IPS-18a (cell line): ENCODE measurements around the gene ADAP1.

ENCODE experiments used
- H3K27ac ChIP-seq: one replicate; pipeline ENCODE4 v1.5.1; 2013; ENCODE audit warnings: low read length
- H3K27me3 ChIP-seq: one replicate; pipeline ENCODE4 v1.6.1; 2013; ENCODE audit warnings: mild to moderate bottlenecking, low read length; ENCODE audit not compliant: control insufficient read depth, insufficient read depth
- H3K36me3 ChIP-seq: one replicate; pipeline ENCODE4 v1.6.1; 2013; ENCODE audit warnings: low read depth, low read length; ENCODE audit not compliant: control insufficient read depth
- H3K4me1 ChIP-seq: one replicate; pipeline ENCODE4 v1.6.1; 2013; ENCODE audit warnings: low read depth, low read length; ENCODE audit not compliant: control insufficient read depth
- H3K4me3 ChIP-seq: one replicate; pipeline ENCODE4 v1.5.1; 2013; ENCODE audit warnings: low read length
- H3K9ac ChIP-seq: one replicate; pipeline ENCODE4 v1.6.1; 2013; ENCODE audit warnings: mild to moderate bottlenecking, low read length, moderate library complexity
- H3K9me3 ChIP-seq: one replicate; pipeline ENCODE4 v1.6.1; 2013; ENCODE audit warnings: low read depth, low read length; ENCODE audit not compliant: control insufficient read depth

The ADAP1 gene

DNA sequence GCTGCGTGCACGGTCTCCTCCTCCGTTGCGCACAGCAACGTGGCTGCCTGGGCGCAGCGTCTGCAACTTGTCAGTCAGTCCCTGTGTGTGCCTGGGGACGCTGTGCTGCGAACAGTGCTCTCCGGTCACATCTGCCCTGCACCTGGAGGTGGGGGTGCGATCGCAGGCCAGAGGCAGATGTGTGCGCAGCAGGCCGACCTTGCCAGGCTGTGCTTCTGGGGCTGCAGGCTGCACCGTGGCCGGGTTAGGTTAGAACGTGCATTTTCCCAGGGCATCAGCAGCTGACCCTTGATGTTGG lies 86.3 kb downstream of the ADAP1 start:
- Histone ChIP-seq H3K27me3 (no peaks in the 10 kb centered on the region), H3K9ac (no peak overlapping the region), H3K9me3 (no peaks in the 10 kb centered on the region)

GRCh38 chr7:867406-868188 lies 86.9 kb downstream of the ADAP1 start:
- Histone ChIP-seq H3K9ac (no peak overlapping the region), H3K27ac (no peak overlapping the region), H3K9me3 (no peaks in the 10 kb centered on the region), H3K27me3 (no peaks in the 10 kb centered on the region), H3K4me1 (no peaks in the 10 kb centered on the region), H3K4me3 (no peak overlapping the region), H3K36me3 (peaks cover 51% of the 10 kb centered on the region)

More for the DNA sequence above, 86.3 kb downstream of the ADAP1 start:
- Histone ChIP-seq H3K4me1 (no peaks in the 10 kb centered on the region), H3K27ac (no peak overlapping the region), H3K36me3 (peaks cover 50% of the 10 kb centered on the region), H3K4me3 (no peak overlapping the region)

DNA sequence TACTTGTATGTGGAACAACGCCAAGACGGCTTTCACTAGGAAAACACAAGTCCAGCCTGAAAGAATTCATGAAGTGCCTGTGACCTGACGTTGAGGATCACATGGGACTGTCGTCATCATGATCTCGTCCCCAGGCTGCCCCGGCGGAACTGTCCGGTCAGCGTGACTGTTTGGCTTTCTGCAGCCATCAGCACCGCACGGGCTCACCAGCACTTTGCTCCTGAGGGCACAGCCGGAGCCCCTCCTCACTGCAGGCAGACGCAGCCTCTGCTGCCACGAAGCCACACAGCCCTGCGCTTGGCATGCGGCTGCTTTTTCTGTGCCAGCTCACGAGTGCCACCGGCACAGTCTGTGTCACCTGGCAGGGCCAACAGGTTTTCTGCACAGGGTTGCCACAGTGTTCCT lies 87.5 kb downstream of the ADAP1 start:
- no peaks in the 10 kb centered on the region for H3K9me3 ChIP-seq
- H3K27me3 ChIP-seq, result no peaks in the 10 kb centered on the region
- no peaks in the 10 kb centered on the region for H3K4me1 ChIP-seq
- no peak overlapping the region for H3K9ac ChIP-seq
- no peak overlapping the region for H3K27ac ChIP-seq
- peaks cover 51% of the 10 kb centered on the region for H3K36me3 ChIP-seq
- H3K4me3 ChIP-seq, result no peak overlapping the region

DNA sequence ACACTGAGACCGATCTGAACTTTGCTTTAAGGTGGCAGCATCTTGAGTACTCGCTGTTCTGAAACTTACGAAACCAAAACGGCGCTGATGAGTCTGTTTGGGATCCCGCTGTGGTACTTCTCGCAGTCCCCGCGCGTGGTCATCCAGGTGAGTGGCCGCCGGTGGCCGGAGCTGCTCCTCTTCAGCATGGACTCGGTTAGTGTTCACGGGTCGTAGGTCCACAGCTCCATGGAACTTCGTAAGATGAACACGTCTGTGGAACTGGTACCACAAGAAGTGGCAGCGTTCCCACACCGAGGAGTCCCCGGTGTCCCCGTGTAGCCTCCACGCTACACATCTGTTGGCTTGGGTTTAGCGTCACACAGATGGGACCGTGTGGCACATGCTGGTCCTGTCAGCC lies 88.6 kb downstream of the ADAP1 start:
- Histone ChIP-seq H3K27me3 (no peaks in the 10 kb centered on the region), H3K27ac (no peak overlapping the region), H3K36me3 (peaks cover 58% of the 10 kb centered on the region), H3K4me1 (no peaks in the 10 kb centered on the region), H3K9ac (no peak overlapping the region), H3K9me3 (no peaks in the 10 kb centered on the region), H3K4me3 (no peak overlapping the region)

DNA sequence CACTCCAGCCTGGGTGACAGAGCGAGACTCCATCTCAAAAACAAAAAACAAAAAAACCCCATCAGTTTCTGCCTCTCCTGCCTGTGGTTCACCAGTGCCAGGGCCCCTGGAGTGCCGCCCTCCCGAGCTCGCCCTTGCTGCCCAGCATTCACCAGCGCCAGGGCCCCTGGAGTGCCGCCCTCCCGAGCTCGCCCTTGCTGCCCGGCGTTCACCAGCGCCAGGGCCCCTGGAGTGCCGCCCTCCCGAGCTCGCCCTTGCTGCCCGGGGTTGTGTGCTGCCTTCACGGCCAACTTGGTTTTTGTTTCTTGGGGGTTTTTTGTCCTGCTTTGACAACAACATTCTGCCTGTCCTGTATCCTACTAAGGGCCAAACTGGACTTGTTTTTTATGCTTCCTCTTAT lies 91.4 kb downstream of the ADAP1 start:
- Histone ChIP-seq H3K36me3 (peaks cover 70% of the 10 kb centered on the region), H3K9me3 (no peaks in the 10 kb centered on the region), H3K4me1 (no peaks in the 10 kb centered on the region), H3K4me3 (no peak overlapping the region), H3K9ac (no peak overlapping the region), H3K27ac (no peak overlapping the region), H3K27me3 (no peaks in the 10 kb centered on the region)

DNA sequence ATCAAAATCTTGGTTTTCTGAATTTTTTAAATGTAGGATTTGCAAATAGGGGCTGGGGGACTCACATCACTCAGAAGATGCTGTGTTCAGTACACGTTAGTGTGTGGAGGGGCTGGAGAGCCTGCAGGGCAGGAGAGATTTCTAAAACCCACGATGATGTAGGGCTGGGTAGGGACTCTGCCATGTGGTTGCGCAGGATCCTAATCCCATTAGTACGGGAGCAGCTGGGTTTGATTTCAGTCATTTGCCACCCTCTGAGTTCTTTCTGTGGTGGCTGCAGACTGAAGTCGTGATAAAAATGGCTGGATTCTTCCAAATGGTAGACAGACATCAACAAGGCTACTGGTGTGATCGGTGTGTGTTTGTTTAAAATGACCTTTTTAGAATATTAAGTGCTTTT lies 92.3 kb downstream of the ADAP1 start:
- Histone ChIP-seq H3K36me3 (peaks cover 67% of the 10 kb centered on the region), H3K27ac (no peak overlapping the region), H3K9ac (no peak overlapping the region), H3K9me3 (no peaks in the 10 kb centered on the region), H3K4me1 (no peaks in the 10 kb centered on the region), H3K27me3 (no peaks in the 10 kb centered on the region), H3K4me3 (no peak overlapping the region)

GRCh38 chr7:861222-861621 lies 93.3 kb downstream of the ADAP1 start:
- no peaks in the 10 kb centered on the region for H3K27me3 ChIP-seq
- H3K9ac ChIP-seq, result no peak overlapping the region
- H3K36me3 ChIP-seq, result peaks cover 75% of the 10 kb centered on the region
- no peak overlapping the region for H3K4me3 ChIP-seq
- no peak overlapping the region for H3K27ac ChIP-seq
- no peaks in the 10 kb centered on the region for H3K4me1 ChIP-seq
- H3K9me3 ChIP-seq, result no peaks in the 10 kb centered on the region

GRCh38 chr7:860149-860548 lies 94.3 kb downstream of the ADAP1 start:
- no peak overlapping the region for H3K9ac ChIP-seq
- H3K36me3 ChIP-seq, result peaks cover 71% of the 10 kb centered on the region
- no peaks in the 10 kb centered on the region for H3K27me3 ChIP-seq
- no peak overlapping the region for H3K27ac ChIP-seq
- H3K4me3 ChIP-seq, result no peak overlapping the region
- no peaks in the 10 kb centered on the region for H3K4me1 ChIP-seq
- no peaks in the 10 kb centered on the region for H3K9me3 ChIP-seq

DNA sequence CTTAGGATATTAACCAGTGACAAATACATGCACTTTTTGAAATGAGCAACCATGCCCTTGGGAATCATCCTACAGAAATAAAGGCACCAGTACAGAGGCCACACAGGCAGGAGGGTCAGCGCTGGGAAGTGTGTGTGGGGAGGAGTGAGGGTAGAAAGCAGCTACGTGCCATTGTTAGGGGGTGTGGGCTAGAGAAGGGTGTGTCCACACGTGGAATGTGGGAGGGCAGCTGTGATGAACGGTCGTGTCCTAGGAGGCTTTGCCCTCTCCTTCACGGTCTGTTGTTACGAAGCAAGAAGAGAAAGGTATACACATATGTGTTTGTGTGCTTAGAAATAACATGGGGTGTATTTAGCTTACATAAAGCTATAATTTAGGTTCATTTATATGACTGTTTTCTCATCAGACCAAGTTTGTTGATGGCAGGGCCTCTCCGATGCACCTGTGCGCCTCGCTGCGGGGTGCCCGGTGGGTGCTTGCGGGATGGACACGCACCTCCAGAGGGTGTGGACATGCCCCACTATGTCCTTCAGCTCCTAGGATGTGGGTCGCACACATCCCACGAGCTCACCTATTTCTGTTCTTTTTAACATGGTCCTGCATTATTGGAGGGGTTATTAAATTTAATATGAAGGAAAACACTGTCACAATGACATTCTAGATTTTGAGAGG lies 95.0 kb downstream of the ADAP1 start:
- Histone ChIP-seq H3K9ac (no peak overlapping the region), H3K9me3 (no peaks in the 10 kb centered on the region), H3K36me3 (peaks cover 75% of the 10 kb centered on the region), H3K4me3 (no peak overlapping the region), H3K4me1 (no peaks in the 10 kb centered on the region), H3K27ac (no peak overlapping the region), H3K27me3 (no peaks in the 10 kb centered on the region)

DNA sequence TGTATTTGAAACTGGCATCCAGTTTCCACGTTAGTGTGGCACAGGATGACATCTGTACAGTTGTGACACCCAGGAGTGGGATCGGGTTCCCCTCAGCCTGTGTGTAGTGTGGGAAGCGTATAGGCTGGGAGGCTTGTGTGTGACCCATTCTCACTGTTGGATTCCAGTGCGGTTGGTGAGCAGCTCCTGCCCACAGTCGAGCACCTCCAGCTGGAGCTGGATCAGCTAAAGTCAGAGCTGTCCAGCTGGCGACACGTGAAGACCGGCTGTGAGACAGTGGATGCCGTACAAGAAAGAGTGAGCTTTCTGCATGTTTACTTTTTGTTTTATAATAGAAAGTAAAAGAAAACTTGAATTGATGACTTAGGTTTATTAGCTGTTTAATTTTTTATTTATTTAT lies 96.8 kb downstream of the ADAP1 start:
- H3K27me3 ChIP-seq, result no peaks in the 10 kb centered on the region
- no peak overlapping the region for H3K4me3 ChIP-seq
- no peak overlapping the region for H3K27ac ChIP-seq
- no peaks in the 10 kb centered on the region for H3K9me3 ChIP-seq
- H3K9ac ChIP-seq, result no peak overlapping the region
- H3K36me3 ChIP-seq, result peaks cover 86% of the 10 kb centered on the region
- no peaks in the 10 kb centered on the region for H3K4me1 ChIP-seq

GRCh38 chr7:856444-857095 lies 97.9 kb downstream of the ADAP1 start:
- Histone ChIP-seq H3K27ac (no peak overlapping the region), H3K27me3 (no peaks in the 10 kb centered on the region), H3K9me3 (no peaks in the 10 kb centered on the region), H3K9ac (no peak overlapping the region), H3K4me3 (no peak overlapping the region), H3K4me1 (no peaks in the 10 kb centered on the region), H3K36me3 (peaks cover 84% of the 10 kb centered on the region)
